GM21786 (cell line): ENCODE data around the gene PKNOX2.

ENCODE experiments used
- ATAC-seq: cut with Tn5 transposase; IDR thresholded peaks from one replicate; pipeline ENCODE4 v1.9.1; 2021; ENCODE audit not compliant: unreplicated experiment

PKNOX2 gene

DNA sequence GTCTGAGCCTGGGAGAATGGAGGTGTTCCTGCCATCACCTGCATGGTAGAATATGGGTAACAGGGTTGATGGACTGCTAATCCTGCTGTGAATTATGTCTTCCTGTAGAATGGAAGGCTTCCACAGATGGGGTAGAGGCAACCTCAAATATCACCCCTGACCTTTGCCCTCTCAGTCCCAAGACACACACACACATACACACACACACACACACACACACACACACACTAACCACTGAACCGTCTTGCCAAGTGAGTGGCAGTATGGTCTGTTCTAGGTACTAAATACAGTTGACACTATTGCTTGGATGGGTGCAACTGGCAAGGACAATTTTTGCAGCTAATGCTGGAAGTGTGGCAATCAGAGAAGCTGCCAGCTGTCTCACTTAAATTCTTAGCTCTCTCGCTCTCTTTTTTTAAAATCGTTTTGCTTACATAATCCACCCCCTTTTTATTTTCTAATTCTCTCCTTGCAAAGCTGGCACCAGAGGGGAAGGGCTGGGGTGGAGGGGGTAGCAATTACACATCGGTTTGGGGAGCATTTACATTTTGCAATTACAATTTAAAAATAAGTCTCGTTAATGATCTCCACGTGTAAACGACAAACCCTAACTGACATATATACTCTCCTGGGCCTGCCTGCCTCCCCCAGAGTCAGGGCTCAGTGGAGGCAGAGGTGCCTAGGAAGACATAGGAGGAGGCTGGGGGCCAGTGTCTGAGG, 169.0 kb downstream of the PKNOX2 start:
- ATAC-seq: no peak

DNA sequence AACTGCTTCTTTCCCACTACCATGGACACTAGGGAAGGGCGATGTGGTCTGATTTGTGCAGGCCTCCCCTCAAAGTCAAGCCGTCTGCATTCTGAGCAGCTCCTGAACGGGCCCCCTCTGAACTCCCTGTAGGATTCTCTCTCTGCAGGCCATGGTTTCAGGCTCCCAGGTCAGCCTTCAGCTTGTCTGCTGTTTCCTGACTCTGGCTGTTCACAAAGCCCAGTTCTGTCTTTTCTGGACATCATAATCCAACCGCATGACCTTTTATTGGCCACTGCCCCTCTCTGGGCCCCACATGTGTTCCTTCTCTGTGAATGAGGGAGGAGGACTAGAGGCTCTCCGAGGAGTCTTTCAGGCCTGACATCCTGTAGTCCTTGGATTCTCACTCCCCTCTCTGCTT, 170.6 kb downstream of the PKNOX2 start:
- ATAC-seq: no peak

DNA sequence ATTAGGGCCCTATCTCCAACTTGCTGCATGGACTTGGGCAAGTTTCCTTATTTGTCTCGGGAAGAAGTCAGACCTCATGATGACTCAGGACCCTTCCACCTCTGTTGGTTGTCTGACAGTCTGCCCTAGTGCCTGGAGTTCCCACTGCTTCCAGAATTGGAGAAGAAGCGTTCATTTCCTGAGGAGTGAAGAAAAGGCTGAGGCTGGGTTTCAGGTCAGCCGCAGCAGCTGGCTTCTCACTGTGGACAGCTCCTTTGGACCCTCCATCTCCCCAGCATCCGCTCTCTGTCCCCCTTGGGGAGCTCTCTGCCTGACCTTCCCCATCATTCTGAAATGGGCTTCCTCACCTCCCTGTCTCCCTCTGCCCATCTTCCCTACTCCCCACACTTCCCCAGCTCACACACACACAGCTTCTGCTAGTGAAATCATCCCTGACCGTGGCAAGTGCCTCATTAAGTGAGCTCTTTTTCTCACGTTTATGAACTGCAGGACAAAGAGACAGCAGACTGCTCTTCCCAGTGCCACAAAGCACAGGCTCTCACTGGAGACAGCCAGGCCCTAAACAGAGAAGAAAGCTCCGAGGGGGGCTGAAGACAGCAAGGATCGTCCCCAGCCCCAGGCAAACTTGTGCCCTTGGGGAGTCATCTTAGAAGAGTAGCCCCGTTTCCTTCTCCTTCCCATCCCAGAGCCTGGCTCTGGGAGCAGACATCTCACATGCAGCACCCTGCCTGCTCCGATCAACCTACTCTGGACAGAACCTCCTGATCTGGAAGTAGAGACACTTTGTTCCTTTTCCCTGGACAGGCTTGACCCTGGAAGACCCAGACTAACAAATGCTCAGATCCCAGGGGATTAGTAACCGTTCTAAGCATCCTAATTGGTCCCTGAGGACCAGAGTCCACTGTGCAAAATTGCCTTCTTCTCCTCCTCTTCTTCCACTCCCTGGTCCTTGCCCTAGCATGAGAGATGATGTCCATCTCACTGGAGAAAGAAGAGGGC, 173.6 kb downstream of the PKNOX2 start:
- ATAC-seq: no peak

DNA sequence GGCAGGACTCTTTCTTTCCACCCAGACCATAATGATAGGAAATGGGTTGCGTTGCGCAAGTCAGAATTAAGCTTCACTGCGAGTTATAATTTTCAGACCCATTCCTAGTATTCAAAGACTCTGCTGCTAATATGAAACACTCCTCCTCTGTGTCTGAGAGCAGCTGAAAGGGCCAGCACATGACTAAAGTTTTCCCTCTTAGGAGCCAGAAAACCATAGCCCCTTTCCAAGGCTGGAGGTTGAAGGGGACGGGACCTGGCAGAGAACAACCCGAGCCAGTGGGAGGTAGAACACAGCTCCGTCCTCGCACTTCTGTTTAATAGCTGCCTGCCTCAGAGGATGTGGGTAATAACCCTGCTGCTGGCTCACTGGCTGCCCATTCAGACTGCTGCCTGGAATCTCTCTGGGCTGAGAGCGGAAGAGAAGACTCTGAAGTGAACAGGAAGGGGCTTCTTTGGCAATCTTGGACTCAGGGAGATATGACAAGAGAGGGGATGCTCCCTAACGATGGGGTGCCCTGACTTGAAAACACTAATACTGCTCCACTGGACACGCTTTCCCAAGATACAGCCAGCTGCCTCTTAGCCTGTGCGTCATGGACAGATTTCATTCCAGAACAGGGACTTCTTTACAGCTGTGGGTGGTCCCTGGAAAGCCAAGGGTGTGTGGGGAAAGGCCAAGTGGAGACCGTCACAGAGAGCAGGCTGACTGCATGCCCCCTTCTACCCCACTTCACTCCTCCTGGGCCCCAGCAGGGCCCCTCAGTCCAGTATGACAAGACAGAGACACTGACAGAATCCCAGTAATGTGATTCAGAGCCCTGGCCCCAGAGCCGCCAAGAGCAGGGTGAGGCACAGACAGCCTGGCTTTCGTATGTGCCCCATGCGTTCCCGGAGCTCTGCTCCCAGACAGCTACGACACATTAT, 174.6 kb downstream of the PKNOX2 start:
- ATAC-seq: no peak

DNA sequence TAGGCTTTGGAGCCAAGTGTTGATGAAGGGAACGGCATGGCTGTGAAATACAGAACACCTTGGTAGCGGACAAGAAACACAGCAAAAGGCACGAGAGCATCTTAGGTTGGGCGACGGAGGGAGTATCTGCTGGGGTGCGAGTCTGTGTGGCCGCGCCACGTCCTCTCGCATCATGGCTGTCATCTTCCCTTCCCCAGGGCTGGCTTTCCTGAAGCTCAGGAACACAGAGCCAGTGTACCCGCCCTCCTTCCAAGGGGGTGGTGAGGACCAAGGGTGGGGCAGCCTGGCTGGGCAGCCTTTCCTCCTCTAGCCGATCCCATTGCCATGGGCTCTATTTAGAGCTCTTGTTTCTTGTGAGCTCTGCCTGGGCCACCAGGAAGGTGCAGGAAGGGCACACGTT, 177.1 kb downstream of the PKNOX2 start:
- no peak for ATAC-seq

DNA sequence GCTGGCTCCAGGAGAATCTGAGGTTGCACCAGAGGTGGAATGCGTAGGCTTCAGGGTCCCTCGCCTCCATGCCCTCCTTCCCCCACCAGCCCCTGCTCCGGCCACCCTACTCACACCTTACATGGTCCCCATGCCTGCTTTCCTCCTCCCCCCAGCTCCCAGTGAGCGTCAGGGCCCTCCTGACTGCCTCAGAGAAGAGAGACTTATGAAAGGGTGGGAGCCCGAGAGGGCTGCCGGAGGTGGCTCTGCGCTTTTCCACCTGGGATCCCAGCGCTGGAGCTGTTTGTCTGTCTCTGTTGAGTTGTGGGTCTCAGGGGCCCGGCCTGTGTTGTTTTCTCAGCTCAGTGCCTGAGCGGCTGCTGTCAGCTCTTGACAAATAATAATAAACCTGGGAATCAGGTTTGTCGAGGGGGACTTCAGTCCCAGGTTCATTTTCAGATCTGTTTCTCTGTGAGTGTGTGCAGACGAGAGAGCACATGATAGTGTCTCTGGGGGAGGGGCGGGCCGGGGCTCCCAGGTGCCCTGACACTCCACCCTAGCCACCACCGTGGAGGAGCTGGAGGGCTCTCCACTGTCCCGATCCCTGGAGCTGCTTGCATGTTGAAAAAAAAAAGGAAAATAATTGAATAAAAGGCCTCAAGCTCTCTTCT, 177.9 kb downstream of the PKNOX2 start:
- ATAC-seq: no peak

DNA sequence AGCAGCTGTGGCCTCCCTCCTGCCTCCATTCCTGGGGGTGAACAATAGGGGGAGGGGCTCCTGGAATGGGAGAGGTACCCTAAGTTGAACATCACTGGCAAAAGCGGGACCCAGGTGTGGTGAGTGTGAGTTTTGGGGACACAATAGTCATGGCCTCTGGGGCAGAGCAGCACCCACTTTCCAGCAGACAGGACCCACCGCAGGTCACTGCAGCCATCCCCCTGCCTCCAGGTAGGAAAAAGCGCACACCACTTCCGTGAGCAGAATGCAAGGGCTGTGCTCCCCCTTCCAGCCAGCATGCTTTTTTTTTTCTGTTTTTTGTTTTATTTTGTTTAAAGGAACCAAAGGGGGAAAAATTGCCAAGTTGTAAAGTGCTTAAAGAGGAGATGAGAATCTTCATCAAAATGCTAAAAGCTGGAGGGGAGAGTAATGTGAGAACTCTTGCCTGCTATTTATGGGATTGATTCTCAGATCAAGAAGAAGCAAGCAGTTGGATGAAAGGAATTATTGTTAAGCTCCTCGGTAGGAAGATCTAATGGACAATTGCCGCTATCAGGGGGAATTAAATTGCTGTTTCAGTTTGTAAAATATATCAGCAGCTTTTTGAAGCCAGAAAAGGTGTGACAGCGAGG, 178.7 kb downstream of the PKNOX2 start:
- ATAC-seq: no peak

DNA sequence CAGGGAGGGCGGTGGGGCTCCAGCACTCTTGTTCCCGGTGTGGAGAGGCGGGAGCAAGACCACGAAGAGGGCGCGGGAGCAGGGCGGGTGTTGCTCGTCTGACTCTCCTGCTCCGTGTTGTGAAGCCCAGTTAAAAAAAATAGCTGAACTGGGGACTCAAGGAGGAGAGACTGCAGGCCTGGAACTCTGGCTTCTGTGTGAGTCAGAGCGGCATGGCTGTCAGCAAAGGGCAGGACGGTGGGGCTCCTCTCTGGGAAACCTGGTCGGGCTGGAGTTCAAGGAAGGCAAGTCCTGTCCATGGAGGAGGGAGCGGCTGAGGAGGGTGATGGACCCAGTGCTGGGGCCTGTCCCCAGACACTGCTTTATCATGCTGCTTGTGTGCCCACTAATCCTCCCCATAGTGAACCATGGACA, 179.2 kb downstream of the PKNOX2 start:
- ATAC-seq: no peak

DNA sequence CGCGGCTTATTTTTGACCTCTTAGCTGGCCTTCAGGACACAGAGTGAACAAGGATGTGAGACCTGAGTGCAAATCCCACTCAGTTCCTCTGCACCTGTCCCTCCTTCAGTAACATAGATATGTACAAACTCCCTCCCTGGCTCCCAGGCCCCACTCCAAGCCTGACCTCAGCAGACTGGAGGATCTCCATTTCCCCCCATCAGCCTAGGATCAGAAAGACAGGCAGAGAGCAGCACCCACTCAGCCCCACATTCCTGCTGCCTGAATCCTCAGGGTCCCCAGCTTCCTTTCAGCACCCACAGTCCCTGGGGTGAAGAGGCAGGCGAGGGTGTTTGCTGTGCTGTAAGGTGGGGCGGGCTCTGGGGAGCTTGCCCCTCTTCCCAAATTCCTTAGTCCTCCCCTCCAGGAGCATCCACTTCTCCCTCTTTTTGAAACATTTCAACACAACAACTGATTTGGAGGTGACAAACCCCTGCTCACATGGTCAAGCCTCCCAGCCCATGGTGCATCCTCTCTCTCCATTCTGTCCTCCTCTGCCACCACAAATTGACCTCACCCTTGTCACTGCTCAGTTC, 180.4 kb downstream of the PKNOX2 start:
- no peak for ATAC-seq

DNA sequence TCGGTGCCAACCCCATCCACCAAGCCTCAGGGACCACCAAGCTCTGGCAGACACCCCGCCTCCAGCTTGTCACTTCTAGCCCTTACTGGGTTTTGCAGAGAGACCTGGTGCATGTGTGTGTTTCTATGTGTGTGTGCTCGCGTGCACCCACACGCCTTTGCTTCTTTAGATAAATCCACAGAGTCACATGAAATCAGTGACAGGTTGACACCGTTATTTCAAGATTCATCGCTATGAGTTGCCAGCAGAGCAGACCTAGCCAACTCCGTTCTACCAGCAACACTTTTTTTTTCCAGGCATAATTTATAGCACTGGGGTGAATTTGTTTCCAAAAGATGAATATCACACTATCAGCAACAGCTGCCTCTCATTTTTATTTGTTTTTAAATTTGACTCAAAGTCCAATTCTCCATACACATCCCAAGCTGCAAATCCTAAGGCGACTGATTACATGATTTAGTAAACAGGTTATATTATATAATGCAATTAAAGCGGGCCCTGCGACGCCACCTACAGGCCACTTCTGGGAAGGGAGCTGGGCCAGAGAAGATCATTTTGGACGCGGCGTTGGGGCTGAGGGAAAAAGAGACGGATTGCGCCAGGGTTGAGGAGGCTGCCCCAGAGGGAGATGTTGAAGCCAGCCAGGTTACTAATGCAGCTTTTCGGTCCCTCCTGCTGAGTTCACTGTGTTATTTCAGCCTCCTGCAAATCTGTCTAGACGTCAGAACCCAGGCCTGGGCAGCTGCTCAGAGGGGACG, 181.0 kb downstream of the PKNOX2 start:
- ATAC-seq: no peak

DNA sequence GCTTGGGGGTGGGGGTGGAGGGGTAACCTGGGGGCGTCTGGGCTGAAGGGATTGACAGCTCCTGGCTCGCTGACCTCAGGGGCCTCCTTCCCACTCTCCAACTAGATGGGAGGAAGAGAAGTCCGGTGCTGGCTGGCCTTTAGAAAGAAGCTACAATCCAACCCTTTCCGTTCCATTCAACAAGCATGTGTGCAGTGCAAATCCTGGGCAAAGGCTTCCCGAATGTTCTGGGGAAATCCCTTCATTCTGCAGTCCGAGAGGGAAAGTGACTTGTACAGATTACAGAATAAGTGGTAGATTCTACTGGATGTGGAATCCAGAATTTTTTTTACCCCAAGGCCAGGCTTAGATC, 181.6 kb downstream of the PKNOX2 start:
- ATAC-seq: no peak

DNA sequence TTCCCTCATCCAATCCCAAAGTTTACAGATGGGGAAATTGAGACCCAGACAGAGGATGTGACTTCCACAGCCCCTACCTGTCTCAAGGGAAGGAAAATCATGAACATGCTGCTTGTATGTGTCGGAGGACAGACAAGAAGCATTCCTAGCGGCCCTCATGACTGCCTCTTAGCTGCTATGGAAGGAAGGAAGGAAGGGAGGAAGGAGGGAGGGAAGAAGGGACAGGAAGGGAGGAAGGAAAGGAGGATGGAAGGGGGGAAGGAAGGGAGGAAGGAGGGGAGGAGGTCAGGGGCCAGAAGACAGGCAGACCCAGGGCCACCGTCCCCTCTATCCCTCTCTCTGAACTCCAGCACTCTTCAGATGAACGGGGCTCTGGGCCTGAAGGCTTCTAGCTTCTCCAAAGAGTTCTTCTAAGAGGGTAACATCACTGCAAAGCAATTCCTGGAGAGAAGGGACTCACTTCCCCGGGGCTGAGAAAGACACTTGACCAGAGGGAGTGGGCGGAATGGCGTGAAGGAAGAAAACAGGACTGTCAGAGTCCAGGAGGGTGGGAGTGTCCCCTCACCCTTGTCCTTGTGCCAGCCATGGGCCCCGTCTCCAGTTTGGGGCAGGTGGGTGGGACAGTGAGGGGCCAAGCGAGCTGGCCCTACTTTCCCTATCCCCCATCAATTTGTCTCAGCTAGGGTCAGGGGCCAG, 182.2 kb downstream of the PKNOX2 start:
- no peak for ATAC-seq

DNA sequence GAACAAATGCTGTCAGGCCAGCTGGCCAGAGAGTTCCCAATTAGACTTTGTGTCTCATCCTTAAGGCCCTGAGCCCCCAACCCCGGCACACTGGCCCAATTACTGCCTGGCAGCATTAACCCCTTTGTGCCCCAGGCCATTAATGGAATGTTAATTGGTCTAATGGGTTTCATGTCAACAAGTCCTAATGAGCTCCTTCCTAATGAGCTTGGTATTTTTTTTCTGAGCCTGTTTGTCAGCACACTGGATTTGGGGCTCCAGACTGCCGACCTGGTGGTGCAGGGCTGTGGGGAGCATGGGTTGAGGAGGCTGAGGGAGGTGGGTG, 182.7 kb downstream of the PKNOX2 start:
- ATAC-seq: no peak

DNA sequence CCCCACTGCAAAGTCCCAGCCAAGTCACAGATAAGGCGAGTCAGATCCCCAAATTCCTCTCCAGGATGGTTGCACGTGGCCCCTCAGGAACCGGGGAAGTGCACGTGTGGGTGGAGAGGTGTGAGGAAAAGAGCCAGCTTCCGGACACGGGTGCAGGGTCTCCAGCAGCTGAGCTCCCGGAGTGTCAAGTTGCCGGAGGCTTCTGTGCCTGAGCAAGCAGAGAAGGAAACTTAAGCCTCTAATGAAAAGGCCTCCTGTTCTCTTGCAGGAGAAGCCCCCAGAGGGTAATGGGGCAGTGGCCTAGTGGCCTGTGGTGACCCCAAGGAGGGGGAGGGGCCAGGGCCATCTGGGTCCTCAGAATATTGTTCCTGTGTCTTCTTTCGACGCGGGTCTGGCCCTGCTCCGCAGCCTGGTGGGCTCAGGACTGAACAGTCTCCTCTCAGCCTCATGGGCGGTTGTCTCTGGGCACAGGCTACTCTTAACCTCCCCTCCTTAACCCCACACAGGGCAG, 183.6 kb downstream of the PKNOX2 start:
- no peak for ATAC-seq

DNA sequence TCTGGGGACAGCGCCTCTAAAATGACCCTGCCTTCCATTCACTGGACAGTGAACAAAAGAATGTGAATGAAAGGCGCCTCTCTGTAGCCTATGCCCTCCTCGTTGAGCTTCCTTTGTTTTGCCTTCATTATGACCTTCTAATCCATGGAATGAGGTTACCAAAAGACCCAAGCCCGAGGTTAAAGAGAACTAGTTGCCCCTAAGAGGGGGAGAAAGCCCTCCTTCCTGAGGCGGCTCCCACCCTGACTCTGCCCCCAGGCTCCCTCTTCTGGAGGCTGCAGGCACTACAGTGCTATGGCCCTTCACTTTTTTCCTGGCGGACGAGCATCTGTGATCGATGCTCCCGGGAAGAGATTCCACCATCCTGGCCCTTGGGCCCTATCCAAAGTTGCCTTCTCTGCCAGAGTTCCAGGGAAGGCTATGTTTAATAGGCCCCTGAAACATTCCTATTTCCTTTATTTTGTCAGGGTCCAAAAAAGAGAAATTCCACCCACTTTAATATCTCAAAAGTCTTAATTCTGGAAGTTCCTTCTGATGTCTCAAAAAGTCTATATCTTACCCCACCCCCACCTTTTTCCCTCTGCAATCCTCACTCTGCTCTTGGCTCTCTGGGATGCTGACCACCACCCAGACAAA, 184.2 kb downstream of the PKNOX2 start:
- ATAC-seq: no peak

DNA sequence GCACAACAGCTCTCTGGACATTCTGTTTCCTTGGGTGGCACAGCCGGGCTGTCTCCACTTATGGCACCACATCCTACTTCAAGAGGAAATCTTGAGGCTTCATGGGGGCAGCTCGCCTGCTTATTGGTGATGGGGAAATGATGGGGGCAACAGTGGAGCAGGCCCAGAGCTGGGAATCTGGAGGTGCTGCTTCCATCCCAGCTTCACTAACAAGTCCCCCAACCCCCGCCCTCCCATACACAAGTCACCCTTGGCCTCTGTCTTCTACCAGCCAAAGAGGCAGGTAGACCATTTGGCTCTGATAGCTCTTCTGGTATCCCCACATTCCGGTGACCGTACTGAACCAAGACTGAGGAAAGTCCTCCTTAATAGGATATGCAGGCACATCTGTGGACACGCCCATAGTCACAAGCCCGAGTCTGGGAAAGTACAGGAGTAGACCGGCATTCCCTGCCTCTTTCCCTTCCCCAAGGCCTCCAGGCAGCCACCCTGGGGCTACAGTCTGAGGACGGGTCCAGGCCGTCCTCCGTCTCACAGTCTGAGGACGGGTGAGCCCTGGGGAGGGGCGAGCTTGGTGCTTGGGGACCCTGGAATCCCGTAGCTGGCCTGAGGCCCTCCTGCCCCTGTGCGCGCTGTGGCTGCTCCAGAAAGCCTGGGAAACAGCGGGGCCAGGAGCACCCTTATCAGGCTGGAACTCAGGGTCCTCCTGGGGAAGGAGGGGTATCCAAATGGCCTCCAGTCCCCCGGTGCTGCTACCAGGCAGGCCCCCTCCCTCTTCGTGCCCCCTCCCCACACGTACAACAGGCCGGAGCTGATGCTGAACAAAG, 185.9 kb downstream of the PKNOX2 start:
- no peak for ATAC-seq
